ENCODE results near the gene TMEM132C.
"Not testable (repeated sequence)": the region's sequence is repeated elsewhere in the genome, so short reads cannot be mapped to it uniquely, and the experiment has no call there.

Gene TMEM132C

DNA sequence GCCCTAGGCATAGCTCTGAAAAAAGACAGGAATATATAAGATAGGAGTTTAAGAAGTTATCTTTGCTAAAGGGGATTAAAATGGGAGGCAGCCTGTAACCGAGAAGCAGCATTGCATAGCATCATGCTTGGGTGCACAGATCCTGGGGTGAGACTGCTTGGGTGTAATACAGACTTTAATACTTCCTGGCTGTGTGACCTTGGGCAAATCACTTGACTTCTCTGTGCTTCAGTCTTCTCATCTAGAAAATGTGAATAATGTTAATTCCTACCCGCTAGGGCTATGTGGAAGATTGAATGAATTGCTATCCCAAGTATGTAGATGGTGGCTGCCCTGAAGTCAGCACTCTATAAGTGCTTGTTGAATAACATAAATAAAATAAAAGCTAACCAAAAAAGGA lies 204.5 kb downstream of the TMEM132C start:
- DNase-seq (ENCODE audit: low read depth in 1 of 2, low spot score in 1 of 2) = no peak

GRCh38 chr12:128474916-128475315 lies 207.9 kb downstream of the TMEM132C start:
- no peak for DNase-seq (ENCODE audit: low read depth in 1 of 2, low spot score in 1 of 2)

DNA sequence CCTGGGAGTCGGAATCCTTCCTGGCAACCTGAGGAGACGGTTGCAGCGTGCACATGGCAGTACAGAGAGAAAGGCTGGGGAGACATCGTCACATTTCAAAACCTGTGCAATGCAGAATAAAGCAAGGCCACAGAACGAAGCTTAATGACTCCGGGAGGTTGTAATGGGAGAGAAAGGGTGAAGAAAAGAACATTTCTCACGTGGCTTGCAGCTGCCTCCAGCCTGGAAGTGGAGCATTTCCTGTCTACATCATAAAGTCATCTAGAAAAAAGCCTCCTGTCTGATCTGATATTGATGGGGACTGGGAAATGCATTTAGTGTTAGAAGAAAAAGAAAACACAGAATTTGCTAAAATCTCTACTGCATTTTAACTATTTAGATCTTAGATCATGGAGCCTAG lies 209.3 kb downstream of the TMEM132C start:
- DNase-seq (ENCODE audit: low read depth in 1 of 2, low spot score in 1 of 2) = no peak

DNA sequence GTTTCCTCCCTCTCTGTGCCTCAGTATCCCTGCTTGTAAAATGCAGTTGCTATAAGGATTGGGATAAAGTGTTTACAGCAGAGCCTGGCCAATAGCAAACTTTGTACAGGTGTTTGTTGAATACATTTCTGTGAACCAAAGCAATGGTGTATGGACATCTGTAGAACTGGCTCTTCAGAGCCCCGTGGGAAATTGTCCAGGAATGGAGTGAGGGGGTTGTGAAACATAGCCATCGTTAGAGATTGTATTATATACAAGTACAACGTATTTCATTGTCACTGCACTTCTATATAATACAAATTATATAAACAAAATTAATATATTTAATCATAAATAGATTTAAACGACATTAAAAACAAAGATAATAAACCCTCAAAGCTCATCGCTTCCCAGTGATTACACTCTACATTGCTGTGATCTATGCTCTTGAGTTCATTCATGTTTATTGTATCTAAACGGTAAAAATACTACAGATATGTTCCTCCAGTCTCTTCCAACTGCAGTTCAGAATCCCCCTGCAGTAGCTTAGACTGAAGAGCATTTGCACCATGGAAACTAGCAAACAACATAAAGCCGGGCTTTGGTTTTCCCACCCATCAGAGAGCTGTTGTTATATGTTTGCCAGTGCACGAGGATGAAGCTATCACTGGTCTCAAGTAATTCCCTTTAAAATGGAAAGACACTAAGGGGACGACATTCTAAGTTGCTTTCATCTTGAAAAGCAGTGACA lies 216.7 kb downstream of the TMEM132C start:
- no peak for DNase-seq (ENCODE audit: low read depth in 1 of 2, low spot score in 1 of 2)

- DNase-seq (ENCODE audit: low read depth in 1 of 2, low spot score in 1 of 2) = not testable (repeated sequence)
Observed at GRCh38 chr12:128497376-128497775, 230.4 kb downstream of the TMEM132C start.

DNA sequence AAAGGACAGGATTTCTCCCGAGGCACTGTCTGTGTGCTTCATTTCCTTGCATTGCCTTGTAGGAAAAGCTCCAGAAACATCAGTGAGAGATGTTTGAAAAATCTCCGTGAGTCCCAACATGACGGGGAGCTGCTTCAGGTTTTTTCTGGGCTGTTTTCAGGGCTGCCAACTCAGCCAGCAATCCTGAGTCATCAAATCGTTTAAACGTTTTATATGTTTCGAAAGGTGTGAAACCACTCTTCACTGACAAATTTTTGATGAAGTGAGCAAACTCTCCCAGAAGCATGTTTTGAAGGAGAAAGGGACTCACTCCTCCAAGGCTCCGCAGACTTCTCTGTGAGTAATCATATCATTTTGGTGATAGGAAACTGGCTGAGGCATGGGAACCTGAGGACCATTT lies 240.5 kb downstream of the TMEM132C start:
- DNase-seq (ENCODE audit: low read depth in 1 of 2, low spot score in 1 of 2) = no peak

- DNase-seq (ENCODE audit: low read depth in 1 of 2, low spot score in 1 of 2) = no peak
Observed at GRCh38 chr12:128509170-128509569, 242.2 kb downstream of the TMEM132C start.

- DNase-seq (ENCODE audit: low read depth in 1 of 2, low spot score in 1 of 2) = no peak
Observed at GRCh38 chr12:128510511-128510910, 243.5 kb downstream of the TMEM132C start.

DNA sequence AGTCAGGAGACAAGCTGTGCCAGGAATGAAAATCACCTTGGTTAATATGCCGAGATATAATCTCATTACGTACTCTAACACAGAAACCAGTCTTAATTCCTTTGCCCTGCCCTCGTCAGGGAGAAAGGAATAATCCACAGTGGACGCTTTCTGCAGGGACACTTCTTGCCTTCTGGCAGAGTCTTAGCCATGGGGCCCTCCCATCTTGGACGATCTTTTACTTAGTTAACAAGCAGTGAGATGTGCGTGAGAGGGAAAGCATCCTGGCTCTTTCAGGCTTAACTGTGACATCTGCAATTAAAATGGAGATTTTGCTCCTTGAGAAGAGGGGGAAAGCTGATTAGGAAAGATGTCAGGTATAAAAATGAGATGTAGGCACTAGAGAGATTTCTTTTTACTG lies 246.4 kb downstream of the TMEM132C start:
- DNase-seq (ENCODE audit: low read depth in 1 of 2, low spot score in 1 of 2) = no peak

GRCh38 chr12:128513831-128514230 lies 246.9 kb downstream of the TMEM132C start:
- no peak for DNase-seq (ENCODE audit: low read depth in 1 of 2, low spot score in 1 of 2)

DNA sequence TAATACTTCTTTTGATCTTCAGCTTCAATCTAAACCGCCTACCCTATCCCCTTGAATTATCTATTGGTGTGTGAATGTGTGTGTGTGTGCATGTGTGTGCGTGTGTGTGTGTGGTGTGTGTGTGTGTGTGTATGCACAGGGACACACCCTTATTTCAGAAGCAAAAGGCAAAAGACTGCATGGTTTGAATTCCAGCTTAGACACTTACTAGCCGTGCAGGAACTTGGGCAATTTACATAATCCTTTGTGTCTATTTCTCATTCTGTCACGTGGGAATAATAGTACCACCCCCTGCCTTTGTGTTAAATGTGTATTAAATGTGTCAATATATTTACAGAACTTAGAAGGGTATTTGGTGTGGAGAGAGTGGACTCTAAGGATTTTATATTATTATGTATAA lies 251.7 kb downstream of the TMEM132C start:
- DNase-seq (ENCODE audit: low read depth in 1 of 2, low spot score in 1 of 2) = no peak

DNA sequence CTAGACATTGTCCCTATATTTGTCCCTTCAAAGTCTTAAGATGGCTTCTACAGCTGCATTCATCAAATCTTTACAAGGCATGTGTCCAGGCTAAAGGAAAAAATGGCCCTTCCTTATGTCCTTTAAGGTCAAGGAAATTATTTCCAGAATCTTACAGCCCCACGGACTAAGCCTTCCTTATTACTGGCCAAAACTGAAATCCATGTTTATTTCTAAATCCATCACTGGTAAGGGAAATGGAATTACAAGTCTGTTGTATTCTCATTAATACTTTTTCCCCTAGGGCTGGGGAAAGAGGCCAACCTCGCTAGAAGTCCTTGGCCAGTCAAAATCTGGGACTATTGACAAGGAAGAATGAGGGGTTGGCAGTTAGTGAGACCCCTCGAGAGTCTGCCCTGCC lies 252.5 kb downstream of the TMEM132C start:
- DNase-seq (ENCODE audit: low read depth in 1 of 2, low spot score in 1 of 2) = no peak

DNA sequence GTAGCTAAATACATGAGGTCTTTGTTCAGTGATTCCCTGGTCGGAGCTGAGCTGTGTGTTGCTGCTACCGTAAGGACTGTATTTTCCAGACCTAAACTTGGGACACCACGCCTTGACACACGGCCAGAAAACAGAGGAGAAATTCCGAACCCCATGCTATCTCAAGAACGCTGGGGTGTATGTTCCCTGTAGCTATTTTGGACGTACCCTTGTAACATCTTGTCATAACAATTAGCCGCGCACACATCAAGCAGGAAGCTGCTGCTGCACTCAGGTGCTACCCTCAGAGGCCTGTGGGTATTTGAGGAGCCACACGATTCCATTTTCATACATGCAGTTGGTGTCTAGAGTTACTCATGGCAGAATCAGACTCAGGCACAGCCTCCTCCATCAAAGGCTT lies 255.0 kb downstream of the TMEM132C start:
- no peak for DNase-seq (ENCODE audit: low read depth in 1 of 2, low spot score in 1 of 2)

- no peak for DNase-seq (ENCODE audit: low read depth in 1 of 2, low spot score in 1 of 2)
Observed at GRCh38 chr12:128524439-128524838, 257.5 kb downstream of the TMEM132C start.

DNA sequence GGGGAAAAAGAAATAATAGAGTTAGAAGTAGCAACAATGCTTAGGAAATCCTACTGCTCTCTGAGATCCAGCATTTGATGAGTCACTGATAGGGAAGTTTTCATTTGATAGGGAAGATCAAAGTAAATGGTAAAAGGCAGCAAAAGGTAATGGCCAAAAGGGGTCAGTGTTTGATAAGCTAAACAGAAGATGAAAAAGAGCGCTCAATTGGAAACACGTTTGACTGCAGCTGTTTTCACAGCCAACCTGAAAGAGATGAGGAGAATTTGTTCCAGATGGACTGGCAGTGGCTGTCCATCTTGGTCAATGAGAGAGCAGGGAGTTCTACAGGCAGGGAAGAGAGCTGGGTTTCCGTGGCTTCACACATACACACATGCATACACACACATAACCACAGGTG lies 264.2 kb downstream of the TMEM132C start:
- DNase-seq (ENCODE audit: low read depth in 1 of 2, low spot score in 1 of 2) = no peak

- DNase-seq (ENCODE audit: low read depth in 1 of 2, low spot score in 1 of 2) = no peak
Observed at GRCh38 chr12:128534906-128535305, 267.9 kb downstream of the TMEM132C start.

- DNase-seq (ENCODE audit: low read depth in 1 of 2, low spot score in 1 of 2) = no peak
Observed at GRCh38 chr12:128536810-128537209, 269.8 kb downstream of the TMEM132C start.

GRCh38 chr12:128537668-128538067 lies 270.7 kb downstream of the TMEM132C start:
- no peak for DNase-seq (ENCODE audit: low read depth in 1 of 2, low spot score in 1 of 2)

- DNase-seq (ENCODE audit: low read depth in 1 of 2, low spot score in 1 of 2) = no peak
Observed at GRCh38 chr12:128542844-128543243, 275.9 kb downstream of the TMEM132C start.

DNA sequence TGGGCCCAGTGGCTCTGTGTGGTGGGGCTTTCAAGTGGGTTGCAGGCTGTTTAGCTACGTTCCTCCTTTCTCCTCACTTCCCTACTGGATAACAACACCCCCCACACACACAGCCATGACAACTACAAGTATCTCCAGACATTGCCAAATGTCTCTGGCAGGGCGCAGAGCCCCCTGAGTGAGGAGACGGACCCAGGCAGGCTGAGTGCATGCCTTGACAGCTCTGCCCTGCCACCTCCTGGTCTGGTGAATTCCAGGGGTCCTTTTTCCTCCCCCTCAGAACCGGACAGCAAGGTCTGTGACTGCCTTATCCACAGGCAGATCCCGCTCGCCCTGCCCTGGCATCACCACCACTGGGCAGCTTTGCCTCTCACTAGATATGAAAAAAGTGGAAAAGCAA lies 276.5 kb downstream of the TMEM132C start:
- DNase-seq (ENCODE audit: low read depth in 1 of 2, low spot score in 1 of 2) = no peak

- DNase-seq (ENCODE audit: low read depth in 1 of 2, low spot score in 1 of 2) = no peak
Observed at GRCh38 chr12:128543971-128544370, 277.0 kb downstream of the TMEM132C start.

DNA sequence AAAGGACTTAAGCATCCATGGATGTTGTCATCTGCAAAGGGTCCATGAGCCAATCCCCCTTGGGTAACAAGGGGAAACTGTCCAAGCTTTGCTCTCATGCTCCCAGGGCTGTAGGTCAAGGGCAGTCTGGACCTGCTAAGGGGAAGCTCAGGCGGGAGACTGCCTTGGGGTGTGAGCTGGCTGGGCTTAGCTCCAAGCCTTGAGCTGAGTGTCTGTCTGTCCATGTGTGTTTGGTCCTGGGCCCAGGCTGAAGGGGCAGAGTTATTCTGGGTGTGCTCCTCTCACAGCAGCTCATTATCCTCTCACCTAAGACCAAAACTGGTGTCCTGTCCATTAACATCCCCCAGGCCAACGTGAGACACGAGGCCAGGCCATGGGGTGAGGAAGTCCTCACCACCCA lies 282.0 kb downstream of the TMEM132C start:
- DNase-seq (ENCODE audit: low read depth in 1 of 2, low spot score in 1 of 2) = no peak

- no peak for DNase-seq (ENCODE audit: low read depth in 1 of 2, low spot score in 1 of 2)
Observed at GRCh38 chr12:128549601-128550218, 282.7 kb downstream of the TMEM132C start.

Data from activated T-helper 1 cell treated with anti-CD3 and anti-CD28 coated beads, Interleukin-2, amount 50 U/mL, for 16 hours (primary cell).